GM12891 (cell line): ENCODE measurements around the gene GDAP2.

Experiments
- POLR2A ChIP-seq: IDR thresholded peaks from 2 replicates; pipeline ENCODE4 v1.6.1; 2011; ENCODE audit warnings: low read depth, low read length, control low read depth
- POLR2AphosphoS5 ChIP-seq: IDR thresholded peaks from 2 replicates; pipeline ENCODE4 v1.6.1; 2011; ENCODE audit warnings: low read depth, low read length, control low read depth
- SPI1 ChIP-seq: IDR thresholded peaks from 2 replicates; pipeline ENCODE4 v1.6.1; 2011; ENCODE audit warnings: low read depth, low read length, control low read depth
- TAF1 ChIP-seq: IDR thresholded peaks from 2 replicates; pipeline ENCODE4 v1.6.1; 2011; ENCODE audit warnings: low read depth, low read length, control low read depth

GRCh38 chr1:117942293-117942692 is 12.9 kb upstream of the GDAP2 start:
- TF ChIP-seq POLR2AphosphoS5 (no peak), POLR2A (no peak), TAF1 (no peak), SPI1 (no peak)
